G401 (cell line): ENCODE measurements around the gene SLC4A5. TPM values are rescaled to one million over a fixed set of nuclear protein-coding genes. Genes with fewer than 3 reads are reported as not detected.
A peak's percentile ranks its signal among the peaks of the same experiment; 100 is the strongest.
"Not testable (repeated sequence)": the region's sequence is repeated elsewhere in the genome, so short reads cannot be mapped to it uniquely, and the experiment has no call there.

Experiments used
- DNase-seq: peaks from one replicate; pipeline ENCODE4 v3.0.0-alpha.2; 2015; ENCODE audit warnings: low spot score
- in situ Hi-C: cut with HindIII; loops from 2 replicates; pipeline ENCODE4 v1.10.0; 2016; ENCODE audit warnings: low sequenced_read_pairs, mixed read lengths
- total RNA-seq: library from RNA; depleted of rRNA; stranded (reverse); fragments of >200 nt; shearing (Covaris generic); gene quantifications from 2 replicates; pipeline ENCODE4 v1.2.3, GENCODE V29; 2014

Gene SLC4A5
- total RNA-seq, 1 experiment from 2014 or later: not detected

DNA sequence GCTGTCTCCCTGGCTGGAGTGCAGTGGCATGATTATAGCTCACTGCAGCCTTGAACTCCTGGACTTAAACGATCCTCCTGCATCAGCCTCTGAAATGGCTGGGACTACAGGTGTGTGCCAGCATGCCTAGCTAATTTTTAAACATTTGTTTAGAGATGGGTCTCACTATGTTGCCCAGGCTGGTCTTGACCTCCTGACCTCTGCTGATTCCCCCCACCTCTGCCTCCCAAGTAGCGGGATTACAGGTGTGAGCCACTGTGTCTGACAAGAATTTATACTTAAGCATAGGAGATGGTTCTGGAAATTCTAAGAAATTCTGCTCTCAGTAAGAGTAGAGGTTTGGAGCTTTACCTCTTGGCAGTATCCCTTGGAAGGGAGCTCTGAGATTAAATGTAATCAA, 126.6 kb downstream of the SLC4A5 start:
- in situ Hi-C loops: no loop called here
- no peak for DNase-seq

DNA sequence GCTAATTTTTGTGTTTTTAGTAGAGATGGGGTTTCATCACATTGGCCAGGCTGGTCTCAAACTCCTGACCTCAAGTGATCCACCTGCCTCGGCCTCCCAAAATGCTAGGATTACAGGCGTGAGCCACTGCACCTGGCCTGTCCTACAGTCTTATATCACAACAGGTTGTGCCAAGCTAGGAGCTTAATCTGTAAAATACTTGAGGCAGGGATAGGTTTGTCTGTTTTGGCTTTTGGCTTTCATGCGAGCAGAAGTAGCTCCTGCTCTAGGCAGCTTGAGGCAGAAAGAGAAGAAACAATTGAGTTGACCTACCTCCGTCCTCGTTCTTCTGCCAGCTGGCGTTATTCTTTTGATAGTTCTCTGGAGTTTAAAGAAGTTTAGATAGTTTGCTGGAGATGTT, 127.4 kb downstream of the SLC4A5 start:
- in situ Hi-C loops, DNase-seq: not testable (repeated sequence)

DNA sequence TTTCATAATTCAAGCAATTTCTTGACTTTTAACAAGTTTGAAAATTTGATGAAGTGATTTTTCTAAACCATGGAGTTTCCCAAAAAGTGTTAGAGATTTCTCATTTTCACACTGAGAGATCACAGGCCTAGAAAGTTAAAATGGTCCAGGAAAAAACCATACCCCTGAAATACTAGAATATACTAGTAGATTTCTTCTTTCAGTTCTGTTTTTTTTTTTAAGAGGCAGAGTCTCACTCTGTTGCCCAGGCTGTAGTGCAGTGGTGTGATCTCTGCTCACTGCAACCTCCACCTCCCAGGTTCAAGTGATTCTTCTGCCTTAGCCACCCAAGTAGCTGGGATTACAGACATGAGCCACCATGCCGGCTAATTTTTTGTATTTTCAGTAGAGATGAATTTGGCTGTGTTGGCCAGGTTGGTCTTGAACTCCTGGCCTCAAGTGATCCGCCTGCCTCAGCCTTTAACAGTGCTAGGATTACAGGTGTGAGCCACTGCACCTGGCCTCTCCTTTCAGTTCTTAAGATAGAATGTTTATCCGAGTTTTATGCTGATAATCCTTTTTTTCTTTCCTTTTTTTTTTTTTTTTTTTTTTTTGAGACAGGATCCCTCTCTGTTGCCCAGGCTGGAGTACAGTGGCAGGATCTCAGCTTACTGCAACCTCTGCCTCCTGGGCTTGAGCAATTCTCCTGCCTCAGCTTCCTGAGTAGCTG, 130.4 kb downstream of the SLC4A5 start:
- DNase-seq: no peak
- in situ Hi-C loops: no loop called here

DNA sequence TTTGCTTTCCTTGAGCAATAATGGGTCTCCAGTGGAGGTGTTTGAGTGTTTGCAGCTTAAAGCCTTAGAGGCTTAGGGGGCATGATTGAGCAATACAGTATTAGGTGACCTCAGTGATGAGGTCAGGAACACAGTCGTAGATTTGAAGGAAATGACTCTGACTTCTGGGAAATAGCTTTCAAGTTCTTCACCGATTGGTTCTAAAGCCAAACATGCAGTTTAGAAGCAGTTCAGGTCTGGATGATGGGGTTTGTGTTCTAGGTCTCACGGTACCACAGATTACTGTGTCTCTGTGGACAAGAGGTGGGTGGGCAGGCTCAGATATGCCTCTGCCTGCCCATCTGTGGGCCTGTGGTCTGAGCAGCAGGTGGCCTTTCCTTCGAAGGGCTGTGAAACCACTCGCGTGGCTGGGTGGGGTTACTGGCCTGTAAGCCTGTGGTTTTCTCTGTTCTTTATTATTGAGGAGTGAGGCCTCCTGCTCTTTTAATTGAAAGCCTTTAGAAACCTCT, 137.0 kb downstream of the SLC4A5 start:
- in situ Hi-C loops: no loop called here
- DNase-seq: no peak

DNA sequence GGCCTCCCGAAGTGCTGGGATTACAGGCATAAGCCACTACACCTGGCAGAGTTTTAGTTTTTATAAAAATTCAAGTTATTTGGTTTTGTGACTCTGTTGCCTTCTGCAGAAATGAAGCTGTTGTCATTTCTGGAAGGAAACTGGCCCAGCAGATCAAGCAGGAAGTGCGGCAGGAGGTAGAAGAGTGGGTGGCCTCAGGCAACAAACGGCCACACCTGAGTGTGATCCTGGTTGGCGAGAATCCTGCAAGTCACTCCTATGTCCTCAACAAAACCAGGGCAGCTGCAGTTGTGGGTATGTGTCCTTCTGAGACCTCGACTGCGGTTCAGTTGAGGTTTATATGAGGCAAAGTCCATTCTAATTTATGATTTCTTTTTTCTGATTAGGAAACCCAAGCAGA, 137.6 kb downstream of the SLC4A5 start:
- DNase-seq: no peak
- in situ Hi-C loops: no loop called here

DNA sequence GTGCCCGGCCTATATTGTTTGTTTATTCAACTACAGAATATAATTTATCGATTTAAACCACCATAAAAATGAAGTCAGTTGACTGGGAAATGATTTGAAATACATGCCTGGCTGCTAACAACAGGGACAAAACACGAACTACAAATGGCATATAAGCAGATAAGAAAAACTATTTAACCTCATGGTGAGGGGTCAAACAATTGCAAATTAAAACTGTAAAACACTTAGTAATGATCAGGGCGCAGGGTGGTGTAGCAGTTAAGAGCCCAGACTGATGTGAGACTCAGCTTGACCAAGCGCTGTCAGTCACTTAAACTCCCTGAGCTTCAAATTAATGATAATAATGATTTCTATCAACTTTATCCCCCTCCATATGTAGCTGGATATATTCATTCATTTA, 138.1 kb downstream of the SLC4A5 start:
- in situ Hi-C loops: no loop called here
- DNase-seq: no peak

DNA sequence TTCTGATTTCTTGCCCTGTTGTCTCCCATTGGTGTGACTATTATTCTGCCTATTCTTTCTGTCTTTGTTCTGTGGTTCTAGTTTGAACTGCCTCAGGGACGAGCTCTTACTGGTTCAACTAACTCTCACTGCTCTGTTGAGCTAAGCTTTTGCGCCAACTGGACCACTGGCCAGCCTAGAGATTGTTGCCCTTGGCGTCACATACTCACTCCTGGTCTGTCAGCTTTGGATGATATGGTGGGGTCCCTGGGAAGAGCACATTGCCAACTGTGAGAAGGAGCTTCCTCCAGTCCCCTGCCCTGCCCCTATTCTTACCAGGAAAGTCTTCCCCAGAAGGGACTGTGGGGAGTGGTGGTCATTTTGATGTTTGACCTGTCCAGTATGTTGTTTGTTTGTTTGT, 138.8 kb downstream of the SLC4A5 start:
- in situ Hi-C loops: no loop called here
- no peak for DNase-seq

DNA sequence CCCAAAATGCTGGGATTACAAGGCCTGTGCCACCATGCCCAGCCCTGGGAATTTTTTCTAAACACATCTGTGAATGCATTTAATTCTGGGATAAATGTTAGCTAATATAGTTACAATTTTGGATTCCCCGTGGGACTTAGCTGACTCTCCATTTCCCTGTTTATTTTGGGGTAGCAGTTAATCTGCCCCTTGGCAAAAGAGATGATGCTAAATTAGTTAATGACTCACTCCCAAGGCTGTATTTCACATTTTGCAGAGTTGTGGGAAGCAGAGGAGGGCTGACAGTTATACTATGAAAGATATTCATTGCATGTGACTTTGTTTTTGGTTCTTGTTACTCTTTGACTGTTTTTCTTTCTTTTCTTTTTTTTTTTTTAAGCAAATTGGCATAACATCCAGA, 141.6 kb downstream of the SLC4A5 start:
- in situ Hi-C loops: no loop called here
- DNase-seq: no peak

DNA sequence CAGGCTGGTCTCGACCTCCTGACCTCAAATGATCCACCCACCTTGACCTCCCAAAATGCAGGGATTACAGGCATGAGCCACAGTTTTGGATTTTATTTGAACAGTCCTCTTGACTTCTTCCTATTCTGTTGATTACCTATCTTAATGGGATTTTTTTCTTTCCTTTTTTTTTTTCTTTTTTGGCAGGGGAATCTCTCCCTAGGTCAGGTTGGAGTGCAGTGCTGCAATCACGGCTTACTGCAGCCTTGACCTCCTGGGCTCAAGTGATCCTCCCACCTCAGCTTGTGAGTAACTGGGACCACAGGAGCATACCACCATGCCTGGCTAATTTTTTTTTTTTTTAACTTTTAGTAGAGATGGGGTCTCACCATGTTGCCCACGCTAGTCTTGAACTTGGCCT, 142.0 kb downstream of the SLC4A5 start:
- in situ Hi-C loops: no loop called here
- no peak for DNase-seq

DNA sequence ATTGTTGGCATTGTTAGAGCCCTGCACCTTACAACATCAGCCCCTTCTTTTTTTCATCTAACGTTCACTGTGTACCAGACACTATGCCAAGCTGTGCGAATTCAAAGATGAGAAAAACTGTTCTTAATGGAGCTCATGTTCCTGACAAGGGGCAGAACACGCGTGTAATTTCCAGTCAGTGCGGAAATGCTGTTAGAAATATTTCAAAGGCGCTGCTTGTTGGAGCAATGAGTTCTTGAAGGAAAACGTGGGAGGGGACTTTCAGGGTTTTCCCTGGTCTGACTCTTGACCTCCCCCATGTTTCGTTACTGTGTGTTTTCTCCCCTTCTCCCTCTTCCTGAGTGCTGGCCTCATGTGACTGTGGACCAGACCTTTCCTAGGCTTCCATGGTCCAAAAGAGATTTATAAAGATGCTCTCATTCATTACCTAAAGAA, 143.3 kb downstream of the SLC4A5 start:
- in situ Hi-C loops: no loop called here
- DNase-seq: peak; percentile 4

DNA sequence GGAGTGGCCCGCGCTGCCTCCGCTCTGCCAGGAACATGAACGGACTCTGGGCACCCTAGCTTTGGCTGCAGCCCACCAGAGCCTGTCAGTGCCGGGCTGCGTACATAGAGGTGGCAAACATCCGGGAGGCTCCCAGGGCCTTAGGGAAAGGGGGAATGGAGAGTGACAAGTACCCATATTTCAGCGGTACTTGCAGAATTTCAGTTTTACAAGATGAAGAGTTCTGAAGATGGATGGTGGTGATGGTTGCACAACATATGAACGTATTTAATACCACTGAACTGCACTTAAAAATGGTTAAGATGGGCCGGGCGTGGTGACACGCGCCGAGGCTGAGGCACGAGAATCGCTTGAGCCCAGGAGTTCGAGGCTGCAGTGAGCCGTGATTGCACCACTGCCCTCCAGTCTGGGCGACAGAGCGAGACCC, 143.9 kb downstream of the SLC4A5 start:
- DNase-seq: no peak
- in situ Hi-C loops: no loop called here

DNA sequence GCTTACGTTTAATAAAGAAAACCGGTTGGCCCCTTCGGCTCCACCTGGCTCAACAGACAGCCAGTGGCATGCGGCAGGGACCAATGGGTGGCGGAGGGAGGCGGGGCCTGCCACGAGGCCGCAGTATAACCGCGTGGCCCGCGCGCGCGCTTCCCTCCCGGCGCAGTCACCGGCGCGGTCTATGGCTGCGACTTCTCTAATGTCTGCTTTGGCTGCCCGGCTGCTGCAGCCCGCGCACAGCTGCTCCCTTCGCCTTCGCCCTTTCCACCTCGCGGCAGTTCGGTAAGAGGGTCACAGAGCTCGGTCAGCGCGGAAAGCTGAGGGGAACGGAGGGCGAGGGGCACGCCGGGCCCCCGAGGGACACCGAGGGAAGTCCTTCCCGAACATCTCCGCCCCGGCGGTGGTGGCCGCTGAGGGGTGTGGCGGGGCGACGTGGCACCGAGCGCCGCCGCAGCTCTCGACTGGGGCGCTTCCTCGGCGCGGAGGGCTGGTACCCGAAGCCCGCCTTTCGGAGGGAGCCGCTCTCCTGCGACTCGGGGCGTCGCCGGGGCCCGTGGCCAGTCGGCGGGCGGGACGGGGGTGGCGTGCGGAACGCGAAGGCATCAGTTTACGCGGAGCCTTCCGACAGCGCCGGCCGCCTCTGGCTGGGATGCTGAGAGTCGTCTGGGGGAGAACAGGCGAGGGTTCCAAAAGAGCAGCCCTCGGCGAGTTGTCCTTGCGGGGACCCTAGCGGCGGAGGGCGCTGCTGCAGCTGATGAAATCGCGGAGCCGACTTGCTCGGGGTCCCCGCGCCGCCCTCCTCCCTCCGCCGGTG, 144.5 kb downstream of the SLC4A5 start, which contains the start of gene MTHFD2:
MTHFD2 (plus strand) TSS at position 155 of the 814 bp plus-strand sequence; CDS start at position 182, 27 bp downstream.
- peak; percentile 88 for DNase-seq
- in situ Hi-C loops: no loop called here

DNA sequence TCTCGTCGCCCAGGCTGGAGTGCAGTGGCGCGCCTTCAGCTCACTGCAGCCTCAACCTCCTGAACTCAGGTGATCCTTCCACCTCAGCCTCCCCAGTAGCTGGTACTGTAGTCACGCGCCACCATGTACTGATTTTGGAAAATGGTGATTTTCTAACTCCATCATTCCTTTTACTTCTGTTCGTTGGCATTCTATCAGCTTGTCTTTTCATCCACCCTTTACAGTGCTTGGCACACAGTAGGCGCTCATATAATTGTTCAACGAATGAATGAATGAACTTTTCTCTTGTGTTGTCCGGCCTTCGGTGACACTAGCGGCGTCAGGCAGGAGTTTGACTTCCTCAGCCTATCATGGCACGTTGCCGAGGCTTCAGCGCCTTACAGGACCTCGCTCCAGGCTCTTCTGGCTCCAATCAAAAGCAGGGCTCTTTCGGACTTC, 145.2 kb downstream of the SLC4A5 start:
- DNase-seq: no peak
- in situ Hi-C loops: no loop called here

DNA sequence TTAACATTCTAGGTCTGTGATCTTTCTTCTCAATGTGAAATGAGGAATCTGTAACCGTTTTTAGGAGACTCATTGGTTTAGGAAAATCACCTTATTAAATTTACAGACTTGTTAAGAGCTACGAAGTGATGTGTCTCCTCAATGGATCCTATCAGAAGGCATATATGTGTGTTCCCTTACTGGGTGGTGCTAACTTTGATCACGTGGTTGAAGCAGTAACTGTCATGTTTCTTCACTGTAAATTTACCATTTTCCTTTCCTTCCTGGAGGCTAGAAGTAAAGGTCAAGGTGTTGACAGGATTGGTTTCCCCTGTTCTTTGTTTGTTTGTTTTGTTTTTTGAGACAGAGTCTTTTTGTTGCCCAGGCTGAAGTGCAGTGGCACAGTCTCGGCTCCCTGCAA, 146.2 kb downstream of the SLC4A5 start:
- in situ Hi-C loops: no loop called here
- no peak for DNase-seq

DNA sequence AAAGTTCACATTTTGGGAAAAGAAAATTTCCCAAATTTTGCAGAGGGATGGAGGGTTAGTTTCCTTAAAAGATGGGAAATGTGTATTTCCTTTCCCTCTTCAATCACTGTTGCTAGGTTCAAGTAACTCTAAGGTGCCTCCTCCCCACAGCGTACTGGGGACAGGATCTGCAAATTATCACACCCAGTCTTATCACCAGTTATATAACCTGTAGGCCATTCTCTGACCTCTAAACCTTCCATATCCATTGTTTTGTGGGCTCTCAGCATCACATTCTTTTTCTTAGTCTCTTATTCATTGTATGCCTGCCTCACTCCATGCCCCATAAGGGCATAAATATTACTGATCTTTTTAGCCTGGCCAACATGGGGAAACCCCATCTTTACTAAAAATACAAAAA, 148.4 kb downstream of the SLC4A5 start:
- in situ Hi-C loops: no loop called here
- no peak for DNase-seq

DNA sequence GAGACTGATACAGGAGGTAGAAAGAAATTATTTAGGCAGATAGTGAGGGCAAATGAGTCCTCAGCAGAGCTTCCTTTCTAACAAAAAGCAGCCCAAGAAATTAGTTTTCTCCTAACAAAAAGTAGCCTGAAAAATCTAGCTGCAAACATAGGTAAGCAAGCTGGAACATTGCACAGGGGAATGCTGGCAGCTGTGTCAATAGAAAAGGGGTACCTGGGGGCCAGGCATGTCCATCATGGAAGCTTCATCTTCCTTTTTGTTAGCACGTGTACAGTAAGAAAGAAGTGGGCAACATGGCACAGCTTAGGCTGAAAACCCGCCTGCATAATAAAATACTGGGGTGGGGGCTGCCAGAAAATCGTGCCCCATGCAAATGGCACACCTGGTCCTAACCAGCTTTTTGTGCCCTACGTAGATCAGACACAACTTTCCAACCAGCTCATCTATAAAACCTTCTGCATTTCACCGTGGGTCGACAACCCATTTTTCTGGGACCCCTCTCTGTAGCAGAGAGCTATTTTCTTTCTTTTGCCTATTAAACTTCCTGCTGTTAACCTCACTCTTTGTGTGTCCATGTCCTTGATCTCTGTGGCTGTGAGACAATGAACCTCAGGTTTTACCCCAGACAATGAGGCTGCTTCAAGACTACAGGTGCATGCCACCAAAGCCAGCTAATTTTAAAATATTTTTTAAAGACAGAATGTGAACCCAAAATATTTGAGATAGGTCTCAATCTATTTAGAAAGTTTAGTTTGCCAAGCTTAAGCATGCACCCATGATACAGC, 151.4 kb downstream of the SLC4A5 start:
- DNase-seq: no peak
- in situ Hi-C loops: no loop called here

DNA sequence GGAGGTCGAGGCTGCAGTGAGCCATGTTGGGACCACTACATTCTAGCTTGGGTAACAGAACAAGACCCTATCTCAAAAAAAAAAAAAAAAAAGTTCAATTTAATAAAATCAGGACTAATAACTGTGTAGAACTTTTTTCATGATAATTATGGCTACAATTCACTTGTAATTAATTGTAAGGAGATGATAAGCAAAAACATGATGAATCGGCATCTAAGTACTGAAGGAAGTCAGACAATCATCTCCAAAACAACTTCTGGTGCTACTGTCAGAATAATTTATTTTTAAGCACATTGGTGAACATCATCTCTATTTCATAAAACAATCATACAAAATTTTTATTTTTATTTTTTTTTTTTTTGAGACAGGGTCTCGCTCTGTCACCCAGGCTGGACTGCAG, 154.5 kb downstream of the SLC4A5 start:
- DNase-seq: no peak
- in situ Hi-C loops: no loop called here

DNA sequence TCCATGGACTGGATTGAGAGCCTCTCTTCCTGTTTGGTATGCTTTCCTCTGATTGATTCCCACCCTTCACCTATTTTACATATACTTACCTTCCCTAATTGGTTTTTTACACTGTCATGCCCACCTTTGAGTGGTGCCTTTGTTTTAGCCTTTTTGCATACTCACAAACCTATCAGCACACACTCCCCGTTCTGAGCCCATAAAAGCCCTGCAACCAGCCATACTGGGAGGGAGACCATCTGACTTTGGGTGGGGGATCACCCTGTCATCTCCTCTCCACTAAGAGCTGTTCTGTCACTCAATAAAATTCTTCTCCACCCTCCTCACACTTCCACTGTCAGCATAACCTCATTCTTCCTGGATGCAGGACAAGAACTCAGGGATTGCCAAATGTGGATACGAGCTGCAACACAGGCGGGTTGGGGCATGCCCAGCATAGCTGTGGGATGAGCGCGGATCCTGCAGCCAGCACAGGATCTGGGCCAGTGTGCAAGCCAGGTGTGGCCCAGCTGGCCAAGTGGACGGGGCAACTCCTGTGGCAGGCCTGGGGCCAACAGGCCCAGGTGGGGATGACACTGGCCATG, 155.1 kb downstream of the SLC4A5 start:
- DNase-seq: no peak

DNA sequence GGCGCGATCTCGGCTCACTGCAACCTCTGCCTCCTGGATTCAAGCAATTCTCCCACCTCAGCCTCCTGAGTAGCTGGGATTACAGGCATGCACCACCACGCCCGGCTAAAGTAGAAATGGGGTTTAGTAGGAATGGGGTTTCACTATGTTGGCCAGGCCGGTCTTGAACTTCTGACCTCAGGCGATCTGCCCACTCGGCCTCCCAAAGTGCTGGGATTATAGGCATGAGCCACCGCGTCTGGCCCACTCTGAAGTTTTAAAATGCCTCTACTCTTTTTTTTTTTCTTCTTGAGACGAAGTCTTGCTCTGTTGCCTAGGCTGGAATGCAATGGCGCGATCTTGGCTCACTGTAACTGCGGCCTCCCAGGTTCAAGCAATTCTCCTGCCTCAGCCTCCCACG, 156.5 kb downstream of the SLC4A5 start:
- DNase-seq, in situ Hi-C loops: not testable (repeated sequence)

More for the DNA sequence above, 155.1 kb downstream of the SLC4A5 start:
- in situ Hi-C loops: no loop called here
